ENCODE measurements around the gene COMMD1. TPM values are rescaled to one million over a fixed set of nuclear protein-coding genes. Genes with fewer than 3 reads are reported as not detected.

Gene COMMD1
- total RNA-seq, 1 experiment from 2014 or later: 24.7 TPM

DNA sequence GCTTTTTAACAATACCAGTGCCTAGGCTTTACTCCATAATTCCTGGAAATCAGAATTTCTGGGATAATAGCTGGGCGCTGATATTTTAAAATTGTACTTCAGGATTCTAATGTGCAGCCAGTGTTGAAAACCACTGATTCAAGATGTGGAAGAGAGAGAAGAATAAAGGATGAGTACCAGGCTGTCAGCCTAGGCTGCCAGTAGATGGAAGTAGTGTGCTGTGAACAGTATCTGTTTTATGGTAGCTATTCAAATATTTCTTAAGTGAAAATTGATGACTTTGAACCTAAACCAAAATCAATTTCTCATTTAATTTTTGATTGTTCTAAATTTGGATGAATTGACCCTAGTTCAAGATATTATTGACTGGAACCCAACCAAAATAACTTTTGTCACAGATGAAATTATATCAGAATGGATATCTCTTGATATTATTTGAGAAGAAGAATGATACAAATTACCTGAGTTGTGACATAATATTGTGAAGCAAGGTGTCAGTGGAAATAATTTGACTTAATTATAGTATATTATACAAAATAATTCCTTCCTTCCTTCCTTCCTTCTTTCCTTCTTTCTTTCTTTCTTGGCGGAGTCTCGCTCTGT lies 88.0 kb downstream of the COMMD1 start:
- TF ChIP-seq, protein P1, sequence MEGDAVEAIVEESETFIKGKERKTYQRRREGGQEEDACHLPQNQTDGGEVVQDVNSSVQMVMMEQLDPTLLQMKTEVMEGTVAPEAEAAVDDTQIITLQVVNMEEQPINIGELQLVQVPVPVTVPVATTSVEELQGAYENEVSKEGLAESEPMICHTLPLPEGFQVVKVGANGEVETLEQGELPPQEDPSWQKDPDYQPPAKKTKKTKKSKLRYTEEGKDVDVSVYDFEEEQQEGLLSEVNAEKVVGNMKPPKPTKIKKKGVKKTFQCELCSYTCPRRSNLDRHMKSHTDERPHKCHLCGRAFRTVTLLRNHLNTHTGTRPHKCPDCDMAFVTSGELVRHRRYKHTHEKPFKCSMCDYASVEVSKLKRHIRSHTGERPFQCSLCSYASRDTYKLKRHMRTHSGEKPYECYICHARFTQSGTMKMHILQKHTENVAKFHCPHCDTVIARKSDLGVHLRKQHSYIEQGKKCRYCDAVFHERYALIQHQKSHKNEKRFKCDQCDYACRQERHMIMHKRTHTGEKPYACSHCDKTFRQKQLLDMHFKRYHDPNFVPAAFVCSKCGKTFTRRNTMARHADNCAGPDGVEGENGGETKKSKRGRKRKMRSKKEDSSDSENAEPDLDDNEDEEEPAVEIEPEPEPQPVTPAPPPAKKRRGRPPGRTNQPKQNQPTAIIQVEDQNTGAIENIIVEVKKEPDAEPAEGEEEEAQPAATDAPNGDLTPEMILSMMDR (IDR thresholded peaks at IDR 0.05): peak; percentile 26; the same call in 1 of the 2 replicates
- TF ChIP-seq TP53 (CRISPR knock-in tag; IDR thresholded peaks at IDR 0.05): no peak
- no peak overlapping the region for H3K4me3 Mint-ChIP-seq
- CTCF ChIA-PET: interaction anchor here (0.5 to 3.4 kb wide), 13 partner anchors 22 to 450 kb away, joined by 3 to 23 read pairs (median 4); no protein-coding TSS in a partner anchor
- peaks cover under 1% of the 10 kb centered on the region; the same call in 1 of the 2 replicates for H3K36me3 Mint-ChIP-seq
- ATAC-seq: peak; percentile 60
- H3K27ac Mint-ChIP-seq: no peak overlapping the region
- peaks cover 9% of the 10 kb centered on the region for H3K9me3 Mint-ChIP-seq
- POLR2A ChIA-PET: interaction anchor here (1.1 kb wide), 1 partner anchor 207 kb away, joined by 3 read pairs; no protein-coding TSS in a partner anchor
- H3K4me1 Mint-ChIP-seq: peaks cover 5% of the 10 kb centered on the region; the same call in 1 of the 2 replicates
- no peaks in the 10 kb centered on the region for H3K27me3 Mint-ChIP-seq (ENCODE audit: low read depth)
- no peak for DNase-seq (ENCODE audit: low spot score)

DNA sequence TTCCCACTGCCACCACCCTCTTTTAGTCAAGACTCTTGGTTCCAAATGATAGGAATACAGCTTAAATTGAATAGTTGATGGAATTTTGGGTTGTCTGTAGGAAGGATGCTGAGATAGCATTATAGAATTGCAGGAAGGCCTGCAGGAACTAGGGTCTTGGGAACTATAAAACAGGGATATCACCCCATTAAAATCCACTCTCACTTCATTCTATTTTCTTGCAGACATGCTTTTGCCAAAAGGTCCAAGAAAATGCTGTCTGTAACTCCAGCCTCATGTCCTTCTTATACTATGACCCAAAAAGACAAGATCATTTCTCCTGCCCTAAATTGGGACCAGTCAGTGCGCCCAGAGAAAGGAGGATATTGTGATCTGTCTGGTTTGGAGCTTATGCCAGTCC lies 89.1 kb downstream of the COMMD1 start:
- H3K27ac Mint-ChIP-seq: no peak overlapping the region
- no peak for ATAC-seq
- CTCF ChIA-PET: interaction anchor here (1.0 to 3.4 kb wide), 2 partner anchors 24 to 417 kb away, joined by 3 to 23 read pairs; no protein-coding TSS in a partner anchor
- H3K4me3 Mint-ChIP-seq: no peak overlapping the region
- no peak for DNase-seq (ENCODE audit: low spot score)
- TF ChIP-seq NFE2L1 (CRISPR knock-in tag; IDR thresholded peaks at IDR 0.05) (no peak), GTF2I (CRISPR knock-in tag; conservative IDR thresholded peaks at IDR 0.05) (no peak), SP1 (CRISPR knock-in tag; conservative IDR thresholded peaks at IDR 0.05) (no peak)
- TF ChIP-seq, protein P2, sequence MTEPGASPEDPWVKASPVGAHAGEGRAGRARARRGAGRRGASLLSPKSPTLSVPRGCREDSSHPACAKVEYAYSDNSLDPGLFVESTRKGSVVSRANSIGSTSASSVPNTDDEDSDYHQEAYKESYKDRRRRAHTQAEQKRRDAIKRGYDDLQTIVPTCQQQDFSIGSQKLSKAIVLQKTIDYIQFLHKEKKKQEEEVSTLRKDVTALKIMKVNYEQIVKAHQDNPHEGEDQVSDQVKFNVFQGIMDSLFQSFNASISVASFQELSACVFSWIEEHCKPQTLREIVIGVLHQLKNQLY (CRISPR knock-in tag; IDR thresholded peaks at IDR 0.05): no peak
- peaks cover 4% of the 10 kb centered on the region for H3K9me3 Mint-ChIP-seq
- POLR2A ChIA-PET: no interaction called here
- no peaks in the 10 kb centered on the region for H3K27me3 Mint-ChIP-seq (ENCODE audit: low read depth)
- no peaks in the 10 kb centered on the region for H3K36me3 Mint-ChIP-seq
- no peaks in the 10 kb centered on the region for H3K4me1 Mint-ChIP-seq

DNA sequence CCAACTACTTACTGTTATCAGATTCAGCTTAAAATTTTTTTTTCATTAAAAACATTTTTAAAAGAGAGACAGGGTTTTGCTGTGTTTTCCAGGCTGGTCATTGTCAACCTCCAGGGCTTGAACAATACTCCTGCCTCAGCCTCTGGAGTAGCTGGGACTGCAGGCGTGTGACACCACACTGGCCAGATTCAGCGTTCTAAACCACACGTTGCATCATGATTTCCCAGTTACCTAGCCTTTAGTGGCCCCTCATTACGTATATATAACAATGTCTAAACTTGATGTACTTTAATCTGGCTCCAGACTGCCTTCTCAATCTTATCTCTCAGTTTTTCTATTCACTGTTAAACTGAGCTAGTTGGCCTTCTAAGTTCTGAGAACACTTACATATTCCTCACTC lies 89.6 kb downstream of the COMMD1 start:
- no peaks in the 10 kb centered on the region for H3K36me3 Mint-ChIP-seq
- H3K4me1 Mint-ChIP-seq: no peaks in the 10 kb centered on the region
- H3K9me3 Mint-ChIP-seq: peaks cover under 1% of the 10 kb centered on the region; the same call in 1 of the 2 replicates
- TF ChIP-seq, protein P3, sequence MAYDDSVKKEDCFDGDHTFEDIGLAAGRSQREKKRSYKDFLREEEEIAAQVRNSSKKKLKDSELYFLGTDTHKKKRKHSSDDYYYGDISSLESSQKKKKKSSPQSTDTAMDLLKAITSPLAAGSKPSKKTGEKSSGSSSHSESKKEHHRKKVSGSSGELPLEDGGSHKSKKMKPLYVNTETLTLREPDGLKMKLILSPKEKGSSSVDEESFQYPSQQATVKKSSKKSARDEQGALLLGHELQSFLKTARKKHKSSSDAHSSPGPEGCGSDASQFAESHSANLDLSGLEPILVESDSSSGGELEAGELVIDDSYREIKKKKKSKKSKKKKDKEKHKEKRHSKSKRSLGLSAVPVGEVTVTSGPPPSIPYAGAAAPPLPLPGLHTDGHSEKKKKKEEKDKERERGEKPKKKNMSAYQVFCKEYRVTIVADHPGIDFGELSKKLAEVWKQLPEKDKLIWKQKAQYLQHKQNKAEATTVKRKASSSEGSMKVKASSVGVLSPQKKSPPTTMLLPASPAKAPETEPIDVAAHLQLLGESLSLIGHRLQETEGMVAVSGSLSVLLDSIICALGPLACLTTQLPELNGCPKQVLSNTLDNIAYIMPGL (CRISPR knock-in tag; IDR thresholded peaks at IDR 0.05): no peak
- TF ChIP-seq PRRX2 (CRISPR knock-in tag; IDR thresholded peaks at IDR 0.05) (no peak), JAZF1 (CRISPR knock-in tag; IDR thresholded peaks at IDR 0.05) (no peak), TCF7 (CRISPR knock-in tag; IDR thresholded peaks at IDR 0.05; ENCODE audit: low read depth) (no peak), NR3C1 (CRISPR knock-in tag; conservative IDR thresholded peaks at IDR 0.05; ENCODE audit: low read depth) (no peak)
- TF ChIP-seq, protein P4, sequence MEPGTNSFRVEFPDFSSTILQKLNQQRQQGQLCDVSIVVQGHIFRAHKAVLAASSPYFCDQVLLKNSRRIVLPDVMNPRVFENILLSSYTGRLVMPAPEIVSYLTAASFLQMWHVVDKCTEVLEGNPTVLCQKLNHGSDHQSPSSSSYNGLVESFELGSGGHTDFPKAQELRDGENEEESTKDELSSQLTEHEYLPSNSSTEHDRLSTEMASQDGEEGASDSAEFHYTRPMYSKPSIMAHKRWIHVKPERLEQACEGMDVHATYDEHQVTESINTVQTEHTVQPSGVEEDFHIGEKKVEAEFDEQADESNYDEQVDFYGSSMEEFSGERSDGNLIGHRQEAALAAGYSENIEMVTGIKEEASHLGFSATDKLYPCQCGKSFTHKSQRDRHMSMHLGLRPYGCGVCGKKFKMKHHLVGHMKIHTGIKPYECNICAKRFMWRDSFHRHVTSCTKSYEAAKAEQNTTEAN (CRISPR knock-in tag; IDR thresholded peaks at IDR 0.05): no peak
- TF ChIP-seq, protein P5, sequence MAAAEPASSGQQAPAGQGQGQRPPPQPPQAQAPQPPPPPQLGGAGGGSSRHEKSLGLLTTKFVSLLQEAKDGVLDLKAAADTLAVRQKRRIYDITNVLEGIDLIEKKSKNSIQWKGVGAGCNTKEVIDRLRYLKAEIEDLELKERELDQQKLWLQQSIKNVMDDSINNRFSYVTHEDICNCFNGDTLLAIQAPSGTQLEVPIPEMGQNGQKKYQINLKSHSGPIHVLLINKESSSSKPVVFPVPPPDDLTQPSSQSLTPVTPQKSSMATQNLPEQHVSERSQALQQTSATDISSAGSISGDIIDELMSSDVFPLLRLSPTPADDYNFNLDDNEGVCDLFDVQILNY (CRISPR knock-in tag; IDR thresholded peaks at IDR 0.05): no peak
- TF ChIP-seq, protein P6, sequence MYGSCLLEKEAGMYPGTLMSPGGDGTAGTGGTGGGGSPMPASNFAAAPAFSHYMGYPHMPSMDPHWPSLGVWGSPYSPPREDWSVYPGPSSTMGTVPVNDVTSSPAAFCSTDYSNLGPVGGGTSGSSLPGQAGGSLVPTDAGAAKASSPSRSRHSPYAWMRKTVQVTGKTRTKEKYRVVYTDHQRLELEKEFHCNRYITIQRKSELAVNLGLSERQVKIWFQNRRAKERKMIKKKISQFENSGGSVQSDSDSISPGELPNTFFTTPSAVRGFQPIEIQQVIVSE (CRISPR knock-in tag; IDR thresholded peaks at IDR 0.05; ENCODE audit: borderline replicate concordance): no peak
- DNase-seq (ENCODE audit: low spot score) (no peak), ATAC-seq (no peak)
- H3K27me3 Mint-ChIP-seq (ENCODE audit: low read depth): no peaks in the 10 kb centered on the region
- no peak overlapping the region for H3K27ac Mint-ChIP-seq
- ChIA-PET POLR2A (no interaction called here), CTCF (interaction anchor here (0.9 to 3.4 kb wide), 3 partner anchors 24 to 416 kb away, joined by 3 to 23 read pairs (median 3); no protein-coding TSS in a partner anchor)
- no peak overlapping the region for H3K4me3 Mint-ChIP-seq

Data from WTC11 (cell line).